Hippocampal formation (tissue), 2 donors: ENCODE measurements around the gene KRTAP10-5.
"Not testable (repeated sequence)": the region's sequence is repeated elsewhere in the genome, so short reads cannot be mapped to it uniquely, and the experiment has no call there.

Experiments used
- DNase-seq, 2 donors: peaks; one replicate each; lab custom pipeline; 2025; lab: John Stamatoyannopoulos, UW

KRTAP10-5 gene

GRCh38 chr21:44590897-44591800 lies 10.7 kb upstream of the KRTAP10-5 start:
- DNase-seq, result not testable (repeated sequence)

GRCh38 chr21:44590311-44590721 lies 9.9 kb upstream of the KRTAP10-5 start:
- no peak for DNase-seq

GRCh38 chr21:44589586-44590305 lies 9.3 kb upstream of the KRTAP10-5 start:
- no peak for DNase-seq

GRCh38 chr21:44589094-44589493 lies 8.7 kb upstream of the KRTAP10-5 start:
- DNase-seq, result no peak

- no peak for DNase-seq
Measured at GRCh38 chr21:44585892-44586291, 5.5 kb upstream of the KRTAP10-5 start.

- no peak for DNase-seq
Measured at GRCh38 chr21:44583800-44584147, 3.4 kb upstream of the KRTAP10-5 start.

GRCh38 chr21:44583089-44583799 lies 2.8 kb upstream of the KRTAP10-5 start:
- DNase-seq, result no peak

GRCh38 chr21:44582055-44582454 lies 1.7 kb upstream of the KRTAP10-5 start:
- no peak for DNase-seq

GRCh38 chr21:44581158-44581557 lies 754 bp upstream of the KRTAP10-5 start:
- DNase-seq, result no peak

- no peak for DNase-seq
Measured at GRCh38 chr21:44579833-44580144, 615 bp downstream of the KRTAP10-5 start.

- DNase-seq, result no peak
Measured at GRCh38 chr21:44579056-44579832, 1.2 kb downstream of the KRTAP10-5 start.

GRCh38 chr21:44578371-44579055 lies 1.9 kb downstream of the KRTAP10-5 start:
- no peak for DNase-seq

- no peak for DNase-seq
Measured at GRCh38 chr21:44576025-44576420, 4.4 kb downstream of the KRTAP10-5 start.

GRCh38 chr21:44575307-44576024 lies 4.9 kb downstream of the KRTAP10-5 start:
- no peak for DNase-seq

GRCh38 chr21:44574457-44575306 lies 5.7 kb downstream of the KRTAP10-5 start:
- DNase-seq, result no peak

GRCh38 chr21:44573630-44574456 lies 6.6 kb downstream of the KRTAP10-5 start, which contains the start of gene KRTAP10-4:
KRTAP10-4 (plus strand) TSS chr21:44573729; CDS start chr21:44573759, 30 bp downstream.
- not testable (repeated sequence) for DNase-seq

GRCh38 chr21:44572959-44573583 lies 7.3 kb downstream of the KRTAP10-5 start:
- DNase-seq, result no peak
